Activated gamma-delta T cell treated with anti-CD3 and anti-CD28 coated beads, Interleukin-2, amount 50 U/mL, for 16 hours (primary cell): Measurements from ENCODE around the gene COL4A4.

Source experiments
- DNase-seq: peaks from one replicate; pipeline ENCODE4 v3.0.0-alpha.2; 2020; ENCODE audit warnings: low read depth

The COL4A4 gene

GRCh38 chr2:226979004-226979403 lies 185.0 kb downstream of the COL4A4 start:
- DNase-seq = no peak

- no peak for DNase-seq
These were observed 185.7 kb downstream of the COL4A4 start for GRCh38 chr2:226978300-226978699.

- DNase-seq = no peak
These were observed 186.2 kb downstream of the COL4A4 start for GRCh38 chr2:226977775-226978190.

GRCh38 chr2:226973816-226974215 lies 190.2 kb downstream of the COL4A4 start:
- DNase-seq = no peak

- no peak for DNase-seq
These were observed 192.2 kb downstream of the COL4A4 start for GRCh38 chr2:226971770-226972169.

GRCh38 chr2:226971084-226971483 lies 192.9 kb downstream of the COL4A4 start:
- no peak for DNase-seq

GRCh38 chr2:226970362-226970761 lies 193.6 kb downstream of the COL4A4 start:
- no peak for DNase-seq

GRCh38 chr2:226969417-226970080 lies 194.5 kb downstream of the COL4A4 start:
- DNase-seq = no peak

GRCh38 chr2:226965376-226965775 lies 198.6 kb downstream of the COL4A4 start:
- no peak for DNase-seq

- DNase-seq = no peak
These were observed 200.5 kb downstream of the COL4A4 start for GRCh38 chr2:226963528-226963927.

- no peak for DNase-seq
These were observed 201.7 kb downstream of the COL4A4 start for GRCh38 chr2:226962176-226962773.

- no peak for DNase-seq
These were observed 204.6 kb downstream of the COL4A4 start for GRCh38 chr2:226959418-226959817.

- no peak for DNase-seq
These were observed 207.3 kb downstream of the COL4A4 start for GRCh38 chr2:226956659-226957058.

GRCh38 chr2:226953826-226954225 lies 210.2 kb downstream of the COL4A4 start:
- DNase-seq = no peak

- DNase-seq = no peak
These were observed 210.8 kb downstream of the COL4A4 start for GRCh38 chr2:226953206-226953605.
